ENCODE results near the gene CBFA2T2.
"Not testable (repeated sequence)": the region's sequence is repeated elsewhere in the genome, so short reads cannot be mapped to it uniquely, and the experiment has no call there.

Gene CBFA2T2

GRCh38 chr20:33450867-33451266 lies 39.0 kb upstream of the CBFA2T2 start:
- Histone ChIP-seq H2BK120ac (ENCODE audit: insufficient read depth, low read length, poor library complexity) (no peak overlapping the region), H3K79me2 (ENCODE audit: control insufficient read depth, insufficient read depth, low read length, poor library complexity) (no peaks in the 10 kb centered on the region), H3K27ac (ENCODE audit: low read depth, low read length) (no peak overlapping the region), H3K36me3 (ENCODE audit: control insufficient read depth in 1 of 2, insufficient read depth in 2 of 2, low read length in 2 of 2) (no peaks in the 10 kb centered on the region), H3K4me3 (ENCODE audit: low read depth, low read length) (no peak overlapping the region), H3K27me3 (ENCODE audit: insufficient read depth, low read length) (peaks cover 2% of the 10 kb centered on the region), H3K14ac (ENCODE audit: low read length) (no peak overlapping the region), H3K4me2 (ENCODE audit: low read length) (no peak overlapping the region), H3K23ac (ENCODE audit: low read length) (no peak overlapping the region), H2AFZ (ENCODE audit: insufficient read depth, low read length, poor library complexity) (no peak overlapping the region), H3K9ac (ENCODE audit: low read length) (no peak overlapping the region), H3K9me3 (ENCODE audit: insufficient read depth, low read depth, low read length) (no peaks in the 10 kb centered on the region), H3K4ac (ENCODE audit: low read depth, low read length) (no peak overlapping the region), H4K91ac (ENCODE audit: low read depth, low read length) (no peak overlapping the region), H2BK12ac (ENCODE audit: low read length) (no peak overlapping the region), H2AK5ac (ENCODE audit: low read length) (no peak overlapping the region), H3K79me1 (ENCODE audit: low read length) (no peaks in the 10 kb centered on the region), H4K12ac (ENCODE audit: low read depth, low read length) (no peak overlapping the region), H4K8ac (ENCODE audit: low read depth, low read length) (no peak overlapping the region), H3K18ac (ENCODE audit: low read length) (no peak overlapping the region), H3K4me1 (ENCODE audit: control insufficient read depth in 1 of 2, insufficient read depth in 2 of 2, low read length in 2 of 2) (no peaks in the 10 kb centered on the region), H2BK5ac (ENCODE audit: low read depth, low read length, poor library complexity) (no peak overlapping the region)
- WGBS (ENCODE audit: extremely low coverage, insufficient coverage, insufficient read length), result no CpG with 5 or more reads among the region's 4 CpGs
- peak in 1 of 2 donors; percentile 5 for DNase-seq

DNA sequence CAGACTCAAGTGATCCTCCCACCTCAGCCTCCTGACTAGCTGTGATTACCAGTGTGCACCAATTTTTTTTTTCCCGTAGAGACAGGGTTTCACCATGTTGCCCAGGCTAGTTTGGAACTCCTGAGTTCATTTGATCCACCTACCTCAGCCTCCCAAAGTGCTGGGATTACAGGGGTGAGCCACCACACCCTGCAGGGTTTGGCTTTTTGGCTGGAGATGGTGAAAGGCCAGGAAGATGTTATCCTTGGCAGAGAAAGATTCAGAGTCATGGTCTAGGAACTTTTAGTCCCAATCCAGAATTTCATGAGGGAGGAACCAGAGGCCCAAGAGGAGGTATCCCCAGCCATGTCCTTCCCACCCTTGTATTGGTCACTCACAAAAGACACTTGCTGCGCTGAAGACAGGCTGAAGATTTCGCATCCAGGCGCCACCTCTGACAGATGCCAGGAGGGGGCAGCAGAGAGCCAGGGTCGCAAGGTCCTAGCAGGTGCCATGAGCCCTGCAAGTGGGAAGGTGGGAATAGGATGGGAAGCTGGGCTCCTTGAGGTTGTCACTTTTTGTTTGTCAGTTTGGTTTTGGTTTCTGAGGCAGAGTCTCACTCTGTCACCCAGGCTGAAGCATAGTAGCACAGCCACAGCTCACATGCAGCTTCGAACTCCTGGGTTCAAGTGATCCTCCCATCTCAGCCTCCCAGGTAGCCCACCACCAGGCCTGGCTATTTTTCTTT lies 32.8 kb upstream of the CBFA2T2 start:
- peak; percentile 70 to 89 for DNase-seq
- H3K4me1 ChIP-seq (ENCODE audit: control insufficient read depth in 1 of 2, insufficient read depth in 2 of 2, low read length in 2 of 2); H3K4me3 ChIP-seq (ENCODE audit: low read depth, low read length); H3K9ac ChIP-seq (ENCODE audit: low read length); H2BK12ac ChIP-seq (ENCODE audit: low read length); H3K9me3 ChIP-seq (ENCODE audit: insufficient read depth, low read depth, low read length); H3K4ac ChIP-seq (ENCODE audit: low read depth, low read length); H2AFZ ChIP-seq (ENCODE audit: insufficient read depth, low read length, poor library complexity); H4K91ac ChIP-seq (ENCODE audit: low read depth, low read length); H3K79me1 ChIP-seq (ENCODE audit: low read length); H3K23ac ChIP-seq (ENCODE audit: low read length); H3K79me2 ChIP-seq (ENCODE audit: control insufficient read depth, insufficient read depth, low read length, poor library complexity); H3K27ac ChIP-seq (ENCODE audit: low read depth, low read length); H3K18ac ChIP-seq (ENCODE audit: low read length); H3K4me2 ChIP-seq (ENCODE audit: low read length); H4K8ac ChIP-seq (ENCODE audit: low read depth, low read length); H4K12ac ChIP-seq (ENCODE audit: low read depth, low read length); H2BK120ac ChIP-seq (ENCODE audit: insufficient read depth, low read length, poor library complexity); H2AK5ac ChIP-seq (ENCODE audit: low read length); H3K14ac ChIP-seq (ENCODE audit: low read length); H3K27me3 ChIP-seq (ENCODE audit: insufficient read depth, low read length); H3K36me3 ChIP-seq (ENCODE audit: control insufficient read depth in 1 of 2, insufficient read depth in 2 of 2, low read length in 2 of 2); H2BK5ac ChIP-seq (ENCODE audit: low read depth, low read length, poor library complexity): not testable (repeated sequence)
- no CpG with 5 or more reads among the region's 6 CpGs for WGBS (ENCODE audit: extremely low coverage, insufficient coverage, insufficient read length)

DNA sequence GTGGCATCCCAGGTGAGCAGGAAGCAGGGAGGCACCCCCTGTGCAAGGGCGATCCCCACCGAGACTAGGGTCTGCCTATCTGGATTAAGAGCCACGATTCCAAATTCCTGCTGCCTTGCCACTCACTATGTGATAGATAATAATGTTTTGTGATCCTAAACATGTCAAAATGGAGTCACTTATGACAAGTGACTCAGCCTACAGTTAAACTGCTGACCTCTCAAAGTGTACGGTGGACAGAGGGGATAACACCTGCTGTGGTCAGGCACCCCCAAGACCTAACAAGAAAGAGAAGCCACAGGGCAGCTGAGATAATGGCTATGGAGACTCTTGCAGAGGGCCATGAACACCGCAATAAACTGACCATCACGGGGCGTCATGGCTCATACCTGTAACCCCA lies 30.3 kb upstream of the CBFA2T2 start:
- no peak overlapping the region for H2AK5ac ChIP-seq (ENCODE audit: low read length)
- H3K14ac ChIP-seq (ENCODE audit: low read length), result no peak overlapping the region
- no CpG with 5 or more reads among the region's 7 CpGs for WGBS (ENCODE audit: extremely low coverage, insufficient coverage, insufficient read length)

DNA sequence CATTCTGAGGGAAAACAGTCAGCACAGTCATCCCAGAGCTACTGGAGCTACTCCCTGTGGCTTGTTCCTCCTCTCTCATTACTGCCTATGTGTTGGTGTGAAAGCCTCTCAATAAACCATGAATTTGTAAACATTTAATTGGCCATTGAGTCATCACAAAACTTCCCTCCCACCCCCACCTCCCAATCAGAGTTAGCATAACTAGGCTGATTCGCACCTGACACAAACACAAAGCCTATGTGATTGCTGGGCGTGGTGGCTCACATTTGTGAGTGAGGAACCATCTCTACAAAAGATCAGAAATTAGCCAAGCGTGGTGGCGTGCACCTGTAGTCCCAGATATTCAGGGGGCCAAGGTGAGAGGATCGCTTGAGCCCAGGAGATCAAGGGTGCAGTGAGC lies 29.2 kb upstream of the CBFA2T2 start:
- WGBS (ENCODE audit: extremely low coverage, insufficient coverage, insufficient read length), result no CpG with 5 or more reads among the region's 5 CpGs
- Histone ChIP-seq H3K4ac (ENCODE audit: low read depth, low read length) (no peak overlapping the region), H3K27me3 (ENCODE audit: insufficient read depth, low read length) (no peaks in the 10 kb centered on the region), H3K23ac (ENCODE audit: low read length) (no peak overlapping the region), H3K14ac (ENCODE audit: low read length) (no peak overlapping the region), H4K8ac (ENCODE audit: low read depth, low read length) (no peak overlapping the region), H2AK5ac (ENCODE audit: low read length) (no peak overlapping the region), H3K4me2 (ENCODE audit: low read length) (no peak overlapping the region), H3K18ac (ENCODE audit: low read length) (no peak overlapping the region), H2BK120ac (ENCODE audit: insufficient read depth, low read length, poor library complexity) (no peak overlapping the region), H3K9ac (ENCODE audit: low read length) (no peak overlapping the region), H2BK12ac (ENCODE audit: low read length) (no peak overlapping the region), H3K9me3 (ENCODE audit: insufficient read depth, low read depth, low read length) (no peaks in the 10 kb centered on the region), H3K36me3 (ENCODE audit: control insufficient read depth in 1 of 2, insufficient read depth in 2 of 2, low read length in 2 of 2) (no peaks in the 10 kb centered on the region), H2AFZ (ENCODE audit: insufficient read depth, low read length, poor library complexity) (no peak overlapping the region), H3K79me1 (ENCODE audit: low read length) (no peaks in the 10 kb centered on the region), H3K27ac (ENCODE audit: low read depth, low read length) (no peak overlapping the region), H2BK5ac (ENCODE audit: low read depth, low read length, poor library complexity) (no peak overlapping the region), H3K4me3 (ENCODE audit: low read depth, low read length) (no peak overlapping the region), H3K4me1 (ENCODE audit: control insufficient read depth in 1 of 2, insufficient read depth in 2 of 2, low read length in 2 of 2) (no peaks in the 10 kb centered on the region), H4K12ac (ENCODE audit: low read depth, low read length) (no peak overlapping the region), H4K91ac (ENCODE audit: low read depth, low read length) (no peak overlapping the region), H3K79me2 (ENCODE audit: control insufficient read depth, insufficient read depth, low read length, poor library complexity) (no peaks in the 10 kb centered on the region)
- no peak for DNase-seq

More for the DNA sequence above, 30.3 kb upstream of the CBFA2T2 start:
- Histone ChIP-seq H2BK5ac (ENCODE audit: low read depth, low read length, poor library complexity) (no peak overlapping the region), H3K27ac (ENCODE audit: low read depth, low read length) (no peak overlapping the region), H4K91ac (ENCODE audit: low read depth, low read length) (no peak overlapping the region), H2BK120ac (ENCODE audit: insufficient read depth, low read length, poor library complexity) (no peak overlapping the region), H3K27me3 (ENCODE audit: insufficient read depth, low read length) (no peaks in the 10 kb centered on the region), H4K8ac (ENCODE audit: low read depth, low read length) (no peak overlapping the region), H3K79me2 (ENCODE audit: control insufficient read depth, insufficient read depth, low read length, poor library complexity) (no peaks in the 10 kb centered on the region), H3K79me1 (ENCODE audit: low read length) (no peaks in the 10 kb centered on the region), H3K36me3 (ENCODE audit: control insufficient read depth in 1 of 2, insufficient read depth in 2 of 2, low read length in 2 of 2) (no peaks in the 10 kb centered on the region), H3K4me3 (ENCODE audit: low read depth, low read length) (no peak overlapping the region), H2AFZ (ENCODE audit: insufficient read depth, low read length, poor library complexity) (no peak overlapping the region), H3K9ac (ENCODE audit: low read length) (no peak overlapping the region), H3K4me1 (ENCODE audit: control insufficient read depth in 1 of 2, insufficient read depth in 2 of 2, low read length in 2 of 2) (no peaks in the 10 kb centered on the region), H4K12ac (ENCODE audit: low read depth, low read length) (no peak overlapping the region), H3K23ac (ENCODE audit: low read length) (no peak overlapping the region), H3K9me3 (ENCODE audit: insufficient read depth, low read depth, low read length) (no peaks in the 10 kb centered on the region), H3K4ac (ENCODE audit: low read depth, low read length) (no peak overlapping the region), H2BK12ac (ENCODE audit: low read length) (no peak overlapping the region), H3K4me2 (ENCODE audit: low read length) (no peak overlapping the region), H3K18ac (ENCODE audit: low read length) (no peak overlapping the region)
- no peak for DNase-seq

Data from trophoblast cell (in vitro differentiated cells and primary cell).